Colonic mucosa (tissue), 4 donors: Measurements from ENCODE around the gene SLC24A3. TPM values are rescaled to one million over a fixed set of nuclear protein-coding genes. Genes with fewer than 3 reads are reported as not detected.

Experiments used
- DNase-seq: peaks from one replicate; pipeline ENCODE4 v3.0.0-alpha.2; 2020
- H3K27ac ChIP-seq: fragments of 200-600 bp; one replicate; pipeline ENCODE4 v1.8.0; 2021
- H3K27me3 ChIP-seq: fragments of 200-600 bp; one replicate; pipeline ENCODE4 v1.8.0; 2021
- H3K36me3 ChIP-seq: fragments of 200-600 bp; one replicate; pipeline ENCODE4 v1.8.0; 2021
- H3K4me1 ChIP-seq: fragments of 200-600 bp; one replicate; pipeline ENCODE4 v1.8.0; 2021; ENCODE audit warnings: mild to moderate bottlenecking
- H3K4me3 ChIP-seq: fragments of 200-600 bp; one replicate; pipeline ENCODE4 v1.8.0; 2021
- H3K9ac ChIP-seq, 2 donors: one replicate each; pipeline ENCODE4 v1.7.0; 2013; ENCODE audit warnings: control low read depth in 2 of 2, low read depth in 2 of 2, low read length in 2 of 2
- H3K9me3 ChIP-seq: fragments of 200-600 bp; one replicate; pipeline ENCODE4 v1.8.0; 2021
- CTCF ChIP-seq: fragments of 200-600 bp; IDR thresholded peaks from one replicate; pipeline ENCODE4 v1.8.0; 2022; ENCODE audit warnings: antibody characterized with exemption, mild to moderate bottlenecking
- intact Hi-C: fragments of 100-400 bp; cut with DNase I; formaldehyde crosslinking; loops from one replicate; pipeline ENCODE4 v1.14.1; 2022
- total RNA-seq, 2 donors: library from RNA; stranded (reverse); fragmentation: NEBNext Ultra II Directional in 1 of 2; extraction: Animal tissue kit (Norgen Biotek cat#: 25700) in 1 of 2; gene quantifications; one replicate each; pipeline ENCODE4 v1.2.1, GENCODE V29; 2021
- donor health status: healthy.
- donor health status: DM: no; HTN: no; CAD: no.
- donor health status: DM: no; HTN: no; CAD: no.

The SLC24A3 gene
- total RNA-seq, 2 donors from 2014 or later: 3.6 to 6.6 TPM

- no peak for DNase-seq
- no peaks in the 10 kb centered on the region for H3K36me3 ChIP-seq
- no peak overlapping the region for H3K9ac ChIP-seq
Measured at GRCh38 chr20:19256085-19256484, 43.6 kb downstream of the SLC24A3 start.

GRCh38 chr20:19256906-19257595, 44.6 kb downstream of the SLC24A3 start:
- H3K27ac ChIP-seq: no peak overlapping the region
- no peaks in the 10 kb centered on the region for H3K4me1 ChIP-seq
- H3K4me3 ChIP-seq: no peak overlapping the region
- H3K27me3 ChIP-seq: no peaks in the 10 kb centered on the region
- no peaks in the 10 kb centered on the region for H3K9me3 ChIP-seq
- TF ChIP-seq CTCF: no peak
- no peak overlapping the region for H3K9ac ChIP-seq
- intact Hi-C loops: no loop called here
- no peaks in the 10 kb centered on the region for H3K36me3 ChIP-seq
- no peak for DNase-seq

More at GRCh38 chr20:19256085-19256484, 43.6 kb downstream of the SLC24A3 start:
- TF ChIP-seq CTCF: no peak
- Histone ChIP-seq H3K27ac (no peak overlapping the region), H3K4me1 (no peaks in the 10 kb centered on the region), H3K4me3 (no peak overlapping the region), H3K9me3 (no peaks in the 10 kb centered on the region), H3K27me3 (no peaks in the 10 kb centered on the region)
- intact Hi-C loops: no loop called here

- intact Hi-C loops: no loop called here
- no peaks in the 10 kb centered on the region for H3K9me3 ChIP-seq
- DNase-seq: no peak
Measured at GRCh38 chr20:19257865-19258264, 45.4 kb downstream of the SLC24A3 start.

GRCh38 chr20:19259141-19259591, 46.7 kb downstream of the SLC24A3 start:
- Histone ChIP-seq H3K27me3 (no peaks in the 10 kb centered on the region), H3K9ac (no peak overlapping the region), H3K36me3 (no peaks in the 10 kb centered on the region), H3K27ac (no peak overlapping the region), H3K9me3 (no peaks in the 10 kb centered on the region), H3K4me3 (no peak overlapping the region), H3K4me1 (no peaks in the 10 kb centered on the region)
- intact Hi-C loops: no loop called here
- no peak for TF ChIP-seq CTCF
- DNase-seq: no peak

More at GRCh38 chr20:19257865-19258264, 45.4 kb downstream of the SLC24A3 start:
- no peaks in the 10 kb centered on the region for H3K27me3 ChIP-seq
- no peak overlapping the region for H3K9ac ChIP-seq
- no peak overlapping the region for H3K4me3 ChIP-seq
- H3K4me1 ChIP-seq: no peaks in the 10 kb centered on the region
- H3K36me3 ChIP-seq: no peaks in the 10 kb centered on the region
- no peak for TF ChIP-seq CTCF
- H3K27ac ChIP-seq: no peak overlapping the region

GRCh38 chr20:19260412-19261090, 48.1 kb downstream of the SLC24A3 start:
- no peaks in the 10 kb centered on the region for H3K27me3 ChIP-seq
- no peak overlapping the region for H3K4me3 ChIP-seq
- H3K9me3 ChIP-seq: no peaks in the 10 kb centered on the region
- intact Hi-C loops: no loop called here
- no peak overlapping the region for H3K27ac ChIP-seq
- no peaks in the 10 kb centered on the region for H3K36me3 ChIP-seq
- no peak for TF ChIP-seq CTCF
- H3K9ac ChIP-seq: no peak overlapping the region
- no peak for DNase-seq
- no peaks in the 10 kb centered on the region for H3K4me1 ChIP-seq
